Mucosa of descending colon (tissue), 3 donors: ENCODE data around the gene OR56A3. TPM values are rescaled to one million over a fixed set of nuclear protein-coding genes. Genes with fewer than 3 reads are reported as not detected.

Experiments
- ATAC-seq: fragments of 200-7000 bp; cut with Tn5 transposase; one replicate; pipeline ENCODE4 v1.9.1; 2020; ENCODE audit warnings: mild to moderate bottlenecking, moderate library complexity
- DNase-seq, 3 donors: peaks; one replicate each; pipeline ENCODE4 v3.0.0-alpha.2; 2020
- H3K36me3 ChIP-seq: fragments of 200-600 bp; one replicate; pipeline ENCODE4 v1.8.0; 2021; ENCODE audit warnings: low read depth, mild to moderate bottlenecking
- H3K4me1 ChIP-seq: fragments of 200-600 bp; one replicate; pipeline ENCODE4 v1.8.0; 2021; ENCODE audit warnings: low read depth, mild to moderate bottlenecking
- H3K4me3 ChIP-seq: fragments of 200-600 bp; one replicate; pipeline ENCODE4 v1.8.0; 2021; ENCODE audit warnings: mild to moderate bottlenecking
- H3K9me3 ChIP-seq: fragments of 200-600 bp; one replicate; pipeline ENCODE4 v1.8.0; 2021; ENCODE audit warnings: mild to moderate bottlenecking
- intact Hi-C, 2 donors: fragments of 100-400 bp; cut with DNase I in 1 of 2; cut with micrococcal nuclease in 1 of 2; formaldehyde crosslinking; loops; one replicate each; pipeline versions ENCODE4 v1.11.0 to v1.11.1; 2022; cut with DNase I, micrococcal nuclease
- total RNA-seq, 3 donors: library from RNA; stranded (reverse); fragmentation: NEBNext Ultra II Directional in 2 of 3; extraction: Animal tissue kit (Norgen Biotek cat#: 25700) in 2 of 3; gene quantifications; one replicate each; pipeline versions ENCODE4 v1.2.1 to v1.2.4, GENCODE V29; 2021 to 2023
- TF ChIP-seq, protein P1 (sequence below): fragments of 200-600 bp; IDR thresholded peaks from one replicate; pipeline ENCODE4 v1.8.0; 2022; ENCODE audit warnings: antibody characterized with exemption, mild to moderate bottlenecking
- donor health status: DM: no; HTN: no; CAD: no; lungs with moderate emphysema.
- donor health status: DM: no; HTN: no; CAD: no.
- donor health status: DM: no; HTN: yes; CAD: no.

The OR56A3 gene
- total RNA-seq, 3 donors from 2014 or later: not detected

DNA sequence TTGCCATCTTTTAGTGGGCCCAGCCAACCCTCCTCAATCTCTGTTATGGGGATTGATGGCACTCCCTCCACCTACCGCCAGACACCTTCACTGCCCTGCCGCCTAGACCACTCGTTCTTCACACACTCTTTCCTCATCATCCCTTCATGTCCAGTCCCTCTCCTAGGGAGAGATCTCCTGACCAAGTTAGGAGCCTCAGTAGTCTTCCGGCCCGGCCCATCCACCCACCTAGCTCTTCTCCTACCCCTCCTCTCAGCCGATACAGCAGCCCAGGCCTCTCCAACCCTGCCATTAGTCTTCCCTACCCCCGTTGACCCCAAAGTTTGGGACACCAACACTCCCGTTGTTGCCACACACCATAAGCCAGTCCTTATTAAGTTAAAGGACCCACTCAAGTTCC lies 11.0 kb upstream of the OR56A3 start:
- no peak for DNase-seq
- ATAC-seq: no peak
- Histone ChIP-seq H3K9me3 (peaks cover 18% of the 10 kb centered on the region), H3K36me3 (no peaks in the 10 kb centered on the region), H3K4me3 (no peak overlapping the region), H3K4me1 (no peaks in the 10 kb centered on the region)
- intact Hi-C loops: no loop called here
- TF ChIP-seq, protein P1, sequence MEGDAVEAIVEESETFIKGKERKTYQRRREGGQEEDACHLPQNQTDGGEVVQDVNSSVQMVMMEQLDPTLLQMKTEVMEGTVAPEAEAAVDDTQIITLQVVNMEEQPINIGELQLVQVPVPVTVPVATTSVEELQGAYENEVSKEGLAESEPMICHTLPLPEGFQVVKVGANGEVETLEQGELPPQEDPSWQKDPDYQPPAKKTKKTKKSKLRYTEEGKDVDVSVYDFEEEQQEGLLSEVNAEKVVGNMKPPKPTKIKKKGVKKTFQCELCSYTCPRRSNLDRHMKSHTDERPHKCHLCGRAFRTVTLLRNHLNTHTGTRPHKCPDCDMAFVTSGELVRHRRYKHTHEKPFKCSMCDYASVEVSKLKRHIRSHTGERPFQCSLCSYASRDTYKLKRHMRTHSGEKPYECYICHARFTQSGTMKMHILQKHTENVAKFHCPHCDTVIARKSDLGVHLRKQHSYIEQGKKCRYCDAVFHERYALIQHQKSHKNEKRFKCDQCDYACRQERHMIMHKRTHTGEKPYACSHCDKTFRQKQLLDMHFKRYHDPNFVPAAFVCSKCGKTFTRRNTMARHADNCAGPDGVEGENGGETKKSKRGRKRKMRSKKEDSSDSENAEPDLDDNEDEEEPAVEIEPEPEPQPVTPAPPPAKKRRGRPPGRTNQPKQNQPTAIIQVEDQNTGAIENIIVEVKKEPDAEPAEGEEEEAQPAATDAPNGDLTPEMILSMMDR: no peak

GRCh38 chr11:5932671-5933070 lies 9.4 kb upstream of the OR56A3 start:
- peaks cover 21% of the 10 kb centered on the region for H3K9me3 ChIP-seq
- ATAC-seq (no peak), DNase-seq (no peak)
- H3K4me3 ChIP-seq: no peak overlapping the region
- intact Hi-C loops: no loop called here
- TF ChIP-seq, protein P1: no peak
- H3K36me3 ChIP-seq: no peaks in the 10 kb centered on the region
- no peaks in the 10 kb centered on the region for H3K4me1 ChIP-seq

DNA sequence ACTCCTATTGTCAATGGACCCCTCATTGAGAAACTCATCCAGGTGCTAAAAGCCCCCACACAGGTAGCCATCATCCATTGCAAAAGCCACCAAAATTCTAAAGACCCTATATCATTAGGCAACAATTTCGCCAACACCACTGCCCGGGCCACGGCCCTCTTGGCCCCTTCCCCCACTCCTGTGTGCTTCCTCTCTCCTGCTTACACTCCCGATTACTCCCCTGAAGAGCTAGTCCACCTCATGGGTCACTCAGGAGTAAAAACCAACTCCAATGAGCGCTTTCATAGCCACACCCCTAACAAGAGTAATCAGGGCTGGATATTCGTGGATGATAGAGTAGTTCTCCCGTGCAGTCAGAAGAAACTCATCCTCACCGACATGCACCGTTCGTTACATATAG lies 8.9 kb upstream of the OR56A3 start:
- intact Hi-C loops: no loop called here
- ATAC-seq: no peak
- TF ChIP-seq, protein P1: no peak
- no peak for DNase-seq
- Histone ChIP-seq H3K4me1 (no peaks in the 10 kb centered on the region), H3K36me3 (no peaks in the 10 kb centered on the region), H3K4me3 (no peak overlapping the region), H3K9me3 (peaks cover 21% of the 10 kb centered on the region)

GRCh38 chr11:5937868-5938602 lies 4.0 kb upstream of the OR56A3 start:
- ATAC-seq (no peak), DNase-seq (no peak)
- Histone ChIP-seq H3K4me3 (no peak overlapping the region), H3K9me3 (peaks cover 3% of the 10 kb centered on the region), H3K4me1 (no peaks in the 10 kb centered on the region), H3K36me3 (no peaks in the 10 kb centered on the region)
- TF ChIP-seq, protein P1: no peak
- intact Hi-C loops: no loop called here

GRCh38 chr11:5938603-5938965 lies 3.5 kb upstream of the OR56A3 start:
- peaks cover 3% of the 10 kb centered on the region for H3K9me3 ChIP-seq
- no peak overlapping the region for H3K4me3 ChIP-seq
- ATAC-seq (no peak), DNase-seq (no peak)
- H3K36me3 ChIP-seq: no peaks in the 10 kb centered on the region
- TF ChIP-seq, protein P1: no peak
- H3K4me1 ChIP-seq: no peaks in the 10 kb centered on the region
- intact Hi-C loops: no loop called here

DNA sequence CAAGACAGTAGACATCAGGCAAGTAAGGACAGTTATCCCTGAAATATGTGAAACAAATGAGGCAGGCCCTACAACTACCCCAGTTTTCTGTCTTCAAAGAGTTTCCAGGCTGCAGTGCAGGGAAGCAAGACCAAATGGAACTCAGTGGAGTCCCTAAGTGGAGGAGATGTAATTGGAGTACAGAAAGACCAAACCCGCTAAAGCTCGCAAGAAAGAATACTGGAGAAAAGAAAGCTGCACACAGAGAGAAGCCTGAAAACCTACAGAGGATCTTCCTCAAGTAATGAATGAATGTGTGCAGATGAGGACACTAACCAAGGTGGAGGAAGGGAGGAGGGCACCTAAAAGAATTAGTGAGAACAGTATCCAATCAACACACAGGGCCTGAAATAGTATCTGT lies 1.3 kb upstream of the OR56A3 start:
- H3K9me3 ChIP-seq: peaks cover 3% of the 10 kb centered on the region
- no peaks in the 10 kb centered on the region for H3K4me1 ChIP-seq
- no peaks in the 10 kb centered on the region for H3K36me3 ChIP-seq
- no peak for ATAC-seq
- intact Hi-C loops: no loop called here
- DNase-seq: no peak
- no peak overlapping the region for H3K4me3 ChIP-seq
- TF ChIP-seq, protein P1: no peak
